HG02623 (cell line): Measurements from ENCODE around the gene SNRNP48.

Experiments
- ATAC-seq: cut with Tn5 transposase; IDR thresholded peaks from one replicate; pipeline ENCODE4 v1.9.1; 2021; ENCODE audit warnings: moderate library complexity; ENCODE audit not compliant: unreplicated experiment

SNRNP48 gene

DNA sequence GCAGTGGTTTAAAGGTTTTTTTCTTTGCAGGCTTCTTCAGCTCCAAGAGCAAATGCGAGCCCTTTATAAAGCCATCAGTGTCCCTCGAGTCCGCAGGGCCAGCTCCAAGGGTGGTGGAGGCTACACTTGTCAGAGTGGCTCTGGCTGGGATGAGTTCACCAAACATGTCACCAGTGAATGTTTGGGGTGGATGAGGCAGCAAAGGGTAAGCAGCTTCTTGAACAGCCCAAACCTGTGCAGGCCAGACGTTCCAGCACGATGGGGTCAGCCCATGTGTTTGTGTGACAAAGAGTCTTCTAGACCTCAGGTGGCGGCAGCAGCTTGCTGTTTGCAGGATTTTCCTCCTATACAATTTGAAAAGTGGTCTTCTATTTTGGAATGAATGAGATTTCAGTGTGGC is 30.8 kb upstream of the SNRNP48 start:
- no peak for ATAC-seq

DNA sequence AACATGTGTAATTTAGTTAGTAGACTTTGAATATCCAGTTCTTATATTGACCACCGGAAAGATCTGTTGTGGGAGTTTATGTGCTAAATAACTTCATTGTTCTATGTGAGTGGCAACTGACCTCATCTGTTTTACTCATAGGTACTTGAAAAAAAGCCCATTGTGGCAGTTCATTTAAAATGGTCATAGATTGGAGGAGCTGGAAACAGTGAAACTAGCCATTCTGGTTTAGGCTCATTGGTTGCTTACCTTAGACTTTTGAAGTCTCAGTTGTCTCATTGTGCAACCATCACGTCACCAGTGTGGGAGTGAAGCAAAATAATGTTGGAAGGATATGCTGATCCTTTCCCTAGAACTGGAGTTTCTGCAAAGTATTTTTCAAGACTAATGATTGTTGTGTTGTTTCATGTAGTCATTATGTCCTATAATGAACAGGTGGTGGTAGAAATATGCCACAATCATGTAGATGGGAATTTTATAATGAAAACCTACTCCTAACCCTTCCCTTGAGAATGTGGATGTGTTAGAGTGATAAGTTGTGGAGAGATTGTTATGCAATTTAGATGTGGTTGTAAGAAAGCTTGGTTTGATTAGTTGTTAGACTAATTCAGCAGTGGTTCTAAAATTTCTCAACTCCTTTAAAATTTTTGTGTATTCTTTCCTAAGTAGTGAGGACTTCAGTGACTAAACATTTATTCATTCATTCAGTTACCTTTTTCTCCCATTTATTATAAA is 30.2 kb upstream of the SNRNP48 start:
- no peak for ATAC-seq

DNA sequence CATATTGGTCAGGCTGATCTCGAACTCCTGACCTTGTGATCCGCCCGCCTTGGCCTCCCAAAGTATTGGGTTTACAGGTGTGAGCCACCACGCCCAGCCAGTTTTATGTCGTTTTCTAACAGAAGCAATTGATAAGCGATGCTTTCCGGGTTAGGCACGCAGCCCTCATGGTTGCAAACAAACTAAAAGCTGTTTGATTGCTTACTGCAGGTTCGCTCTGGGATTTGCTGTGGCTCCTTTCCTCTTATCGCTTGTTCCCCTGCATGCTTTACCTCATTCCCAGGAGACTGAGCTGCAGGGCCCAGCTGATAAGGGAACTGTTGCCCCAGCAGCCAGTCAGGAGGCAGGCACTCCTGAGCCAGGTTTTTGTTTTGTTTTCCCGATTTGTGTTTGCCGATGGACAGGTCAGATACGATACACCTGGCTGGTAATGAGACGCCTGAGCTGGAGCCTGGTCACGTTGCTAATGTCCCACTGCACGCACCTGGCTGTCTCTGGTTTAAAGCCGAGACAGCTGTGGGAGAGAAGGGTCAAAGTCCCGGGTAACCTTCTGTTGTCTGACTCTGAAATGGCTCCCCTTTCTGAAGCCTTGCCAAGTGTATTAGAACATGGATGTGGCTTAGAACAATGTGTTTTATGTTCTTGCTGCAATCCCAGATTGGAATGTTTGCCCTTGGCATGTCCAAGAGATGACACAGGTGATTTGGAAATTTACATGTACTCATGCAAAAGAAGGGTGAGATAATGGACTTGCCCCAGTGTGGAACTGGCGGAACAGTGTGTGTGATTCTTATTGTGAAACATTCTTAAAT is 28.6 kb upstream of the SNRNP48 start:
- no peak for ATAC-seq

GRCh38 chr6:7562769-7563168 is 27.2 kb upstream of the SNRNP48 start:
- no peak for ATAC-seq

DNA sequence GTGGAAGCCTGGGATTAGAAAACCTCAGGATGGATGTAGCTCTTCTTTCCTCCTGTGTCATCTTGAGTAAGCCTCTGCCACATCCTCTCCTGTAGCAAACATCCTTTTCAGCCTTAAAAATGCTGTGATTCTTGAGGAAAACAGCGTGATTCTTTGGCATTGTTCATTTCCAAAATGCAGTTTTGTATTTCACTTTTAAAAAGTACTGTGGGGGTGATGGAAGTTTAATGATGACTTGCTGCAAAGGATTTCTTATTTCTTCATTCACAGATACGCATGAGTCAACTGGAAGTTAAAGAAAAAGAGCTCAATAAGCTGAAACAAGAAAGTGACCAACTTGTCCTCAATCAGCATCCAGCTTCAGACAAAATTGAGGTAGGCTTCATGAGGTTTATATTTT is 23.9 kb upstream of the SNRNP48 start:
- no peak for ATAC-seq

DNA sequence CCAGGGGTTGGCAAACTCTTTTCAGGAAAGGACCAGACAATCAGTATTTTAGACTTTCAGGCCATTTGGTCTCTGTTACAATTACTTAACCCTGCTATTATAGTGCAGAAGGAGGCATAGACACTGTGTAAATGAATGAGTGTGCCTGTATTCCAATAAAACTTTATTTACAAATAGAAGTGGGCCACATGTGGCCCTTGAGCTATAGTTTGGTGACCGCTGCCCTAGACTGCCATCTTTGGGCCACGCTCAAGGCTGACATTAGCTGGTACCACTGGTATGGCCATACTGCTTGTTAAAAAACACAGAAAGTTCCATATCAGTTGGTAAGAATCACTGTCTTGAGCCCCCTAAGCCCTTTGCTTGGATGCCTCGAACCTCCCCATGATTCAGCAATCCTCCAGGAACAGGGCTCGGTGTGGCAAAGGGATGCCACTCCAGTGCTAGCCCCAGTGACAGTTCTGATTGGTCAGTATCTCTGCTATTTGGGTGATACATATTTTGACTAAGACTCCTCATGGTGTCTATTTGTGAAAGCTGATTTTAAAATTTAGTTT is 23.3 kb upstream of the SNRNP48 start:
- no peak for ATAC-seq

- no peak for ATAC-seq
Measured at GRCh38 chr6:7568021-7568420, 22.0 kb upstream of the SNRNP48 start.

- no peak for ATAC-seq
Measured at GRCh38 chr6:7569082-7569481, 20.9 kb upstream of the SNRNP48 start.

- no peak for ATAC-seq
Measured at GRCh38 chr6:7572213-7572943, 17.6 kb upstream of the SNRNP48 start.

GRCh38 chr6:7574500-7574899 is 15.5 kb upstream of the SNRNP48 start:
- no peak for ATAC-seq

DNA sequence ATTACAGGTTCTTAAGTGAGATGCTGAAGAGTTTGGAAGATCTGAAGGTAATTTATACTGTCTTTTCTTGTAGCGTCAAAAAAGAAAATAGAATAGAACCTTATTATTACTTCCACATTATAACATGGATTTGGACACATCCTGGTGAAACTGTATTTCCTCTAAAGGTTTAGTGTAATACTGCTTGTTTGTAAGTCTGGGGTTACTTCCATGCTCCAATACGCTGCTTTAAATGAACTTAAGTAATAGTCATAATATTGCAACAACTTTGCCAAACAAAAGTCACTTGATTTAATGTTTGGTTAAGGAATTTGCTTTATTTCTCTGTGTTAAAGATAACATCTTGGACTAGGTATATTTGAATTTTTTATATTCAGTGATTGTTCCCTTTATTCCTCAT is 11.5 kb upstream of the SNRNP48 start:
- no peak for ATAC-seq

GRCh38 chr6:7578931-7579330 is 11.1 kb upstream of the SNRNP48 start:
- no peak for ATAC-seq

DNA sequence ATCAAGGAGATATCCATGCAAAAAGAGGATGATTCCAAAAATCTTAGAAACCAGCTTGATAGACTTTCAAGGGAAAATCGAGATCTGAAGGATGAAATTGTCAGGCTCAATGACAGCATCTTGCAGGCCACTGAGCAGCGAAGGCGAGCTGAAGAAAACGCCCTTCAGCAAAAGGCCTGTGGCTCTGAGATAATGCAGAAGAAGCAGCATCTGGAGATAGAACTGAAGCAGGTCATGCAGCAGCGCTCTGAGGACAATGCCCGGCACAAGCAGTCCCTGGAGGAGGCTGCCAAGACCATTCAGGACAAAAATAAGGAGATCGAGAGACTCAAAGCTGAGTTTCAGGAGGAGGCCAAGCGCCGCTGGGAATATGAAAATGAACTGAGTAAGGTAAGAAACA is 10.1 kb upstream of the SNRNP48 start:
- ATAC-seq, result no peak

- no peak for ATAC-seq
Measured at GRCh38 chr6:7580537-7580926, 9.5 kb upstream of the SNRNP48 start.

GRCh38 chr6:7580927-7581618 is 8.9 kb upstream of the SNRNP48 start:
- ATAC-seq, result no peak

GRCh38 chr6:7585287-7585930 is 4.6 kb upstream of the SNRNP48 start:
- no peak for ATAC-seq

DNA sequence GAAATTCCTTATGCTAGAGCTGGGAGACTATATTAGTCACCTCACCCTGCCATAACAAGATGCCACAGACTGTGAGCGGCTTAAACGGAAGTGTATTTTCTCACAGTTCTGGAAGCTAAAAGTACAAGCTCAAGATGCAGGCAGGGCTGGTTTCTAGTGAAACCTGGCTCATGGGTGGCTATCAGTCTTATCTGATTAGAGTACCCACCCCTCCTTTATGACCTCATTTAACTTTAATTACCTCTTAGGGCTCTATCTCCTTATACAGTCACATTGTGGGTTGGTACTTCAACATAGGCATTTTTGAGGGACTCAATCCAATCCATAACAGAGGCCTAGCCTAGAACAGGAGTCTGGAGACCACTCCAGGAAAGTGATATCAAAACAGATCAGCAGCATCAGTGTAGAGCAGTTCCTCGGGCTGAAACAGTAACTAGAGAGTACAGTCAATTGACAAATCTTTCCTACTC is 2.3 kb upstream of the SNRNP48 start:
- no peak for ATAC-seq

GRCh38 chr6:7588506-7588905 is 1.5 kb upstream of the SNRNP48 start:
- no peak for ATAC-seq

DNA sequence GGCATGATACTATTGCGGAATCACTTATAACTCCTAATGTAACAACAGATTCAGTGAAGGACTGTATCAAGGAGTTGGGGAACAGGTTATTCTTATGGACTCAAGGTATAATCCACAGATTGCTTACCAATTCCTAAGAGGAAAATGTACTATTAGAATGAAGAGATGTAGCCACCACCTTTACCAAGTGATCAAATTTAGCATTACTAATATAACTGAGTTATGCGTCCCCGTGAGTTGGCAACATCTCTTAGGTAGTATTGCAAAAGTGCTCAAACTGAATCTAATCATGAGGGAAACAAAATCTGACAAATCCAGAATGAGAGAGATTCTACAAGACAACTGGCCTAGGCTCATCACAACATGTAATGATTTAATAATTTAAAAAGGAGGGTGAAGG is 777 bp upstream of the SNRNP48 start:
- no peak for ATAC-seq

DNA sequence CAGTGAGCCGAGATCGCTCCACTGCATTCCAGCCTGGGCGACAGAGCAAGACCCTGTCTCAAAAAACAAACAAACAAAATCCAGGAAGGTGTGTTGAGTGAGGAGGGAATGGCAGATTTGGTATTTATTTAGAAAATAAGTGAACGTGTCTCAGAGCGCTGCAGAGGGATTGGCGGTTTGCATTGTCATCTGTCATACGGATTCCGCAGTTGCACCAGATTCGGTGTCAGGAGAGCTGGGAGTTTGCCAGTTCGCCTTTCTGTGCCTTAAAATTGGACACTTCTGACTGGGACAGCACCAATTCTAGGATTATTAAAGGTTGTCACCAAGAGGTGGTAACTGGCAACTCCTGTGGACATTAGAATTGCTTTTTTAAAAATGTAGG is 912 bp downstream of the SNRNP48 start:
- ATAC-seq, result no peak
